HG02870 (cell line): ENCODE results near the gene SPOCK1.

Experiments
- ATAC-seq: cut with Tn5 transposase; IDR thresholded peaks from one replicate; pipeline ENCODE4 v1.9.1; 2021; ENCODE audit warnings: mild to moderate bottlenecking, moderate library complexity; ENCODE audit not compliant: unreplicated experiment

Gene SPOCK1

DNA sequence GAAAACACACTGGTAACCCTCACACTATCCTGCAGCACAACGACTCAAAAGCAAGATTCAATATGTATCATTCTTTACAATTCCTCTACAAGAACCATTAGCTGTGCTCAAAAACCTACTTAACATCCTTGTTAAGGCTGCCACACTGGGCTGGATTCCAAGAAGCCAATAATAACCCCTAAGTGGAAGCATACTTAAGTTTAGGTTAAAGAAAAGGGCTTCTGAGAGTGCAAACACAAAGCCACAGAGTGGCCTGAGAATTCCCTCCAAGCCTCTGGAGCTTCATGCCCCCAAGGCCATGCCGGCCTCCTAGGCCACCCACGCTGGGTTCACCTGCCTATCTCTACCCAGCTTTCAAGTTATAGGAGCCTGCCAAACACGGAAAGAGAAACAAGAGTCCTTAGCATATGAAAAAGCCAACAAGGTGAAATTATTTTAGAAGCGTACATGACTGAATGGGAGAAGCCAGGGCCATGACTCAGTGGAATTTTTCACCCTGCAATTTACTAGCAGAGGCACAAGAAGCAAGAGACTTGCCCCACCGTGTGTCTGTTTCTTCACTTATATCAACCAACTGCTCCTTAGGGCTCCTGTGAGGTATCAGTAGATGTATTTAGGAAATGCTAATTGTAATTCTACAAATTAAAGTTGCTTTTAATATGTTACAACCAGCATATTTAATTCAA is 293.0 kb downstream of the SPOCK1 start:
- no peak for ATAC-seq

DNA sequence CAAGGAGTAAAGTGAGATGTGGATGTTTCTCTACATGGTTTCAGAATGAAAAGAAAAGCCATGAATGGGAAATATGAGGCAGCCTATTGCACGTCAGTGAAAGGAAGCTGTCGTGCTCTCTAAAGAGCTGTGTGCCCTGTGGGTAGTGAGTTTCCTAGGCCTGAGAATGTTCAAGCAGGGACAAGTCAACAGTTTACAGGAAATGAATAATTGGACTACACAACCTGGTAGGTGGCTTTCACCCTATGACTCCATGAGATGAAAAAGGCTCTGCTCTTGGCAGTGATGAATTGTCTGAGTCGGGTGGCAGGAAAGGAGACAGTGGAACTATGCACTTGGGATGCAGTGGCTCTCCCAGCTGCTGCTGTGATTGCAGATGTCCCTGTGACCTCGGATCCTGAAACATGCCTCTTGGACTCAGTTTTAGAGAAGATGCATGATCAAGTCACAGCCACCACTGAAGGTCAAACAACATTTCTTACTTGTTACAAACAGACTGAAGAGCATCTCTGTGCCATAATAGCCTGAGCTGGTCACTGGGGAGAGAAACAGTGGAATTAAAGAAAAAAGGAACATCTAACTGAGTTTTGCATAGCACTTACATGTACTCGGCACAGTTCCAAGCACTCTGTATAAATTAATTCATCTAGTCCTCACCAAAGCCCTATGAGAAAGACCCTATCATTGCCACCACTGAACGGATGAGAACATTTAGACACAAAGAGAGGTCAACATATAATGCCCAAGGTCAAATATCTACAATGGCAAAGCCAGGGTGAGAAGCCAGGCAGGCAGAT is 293.7 kb downstream of the SPOCK1 start:
- no peak for ATAC-seq

DNA sequence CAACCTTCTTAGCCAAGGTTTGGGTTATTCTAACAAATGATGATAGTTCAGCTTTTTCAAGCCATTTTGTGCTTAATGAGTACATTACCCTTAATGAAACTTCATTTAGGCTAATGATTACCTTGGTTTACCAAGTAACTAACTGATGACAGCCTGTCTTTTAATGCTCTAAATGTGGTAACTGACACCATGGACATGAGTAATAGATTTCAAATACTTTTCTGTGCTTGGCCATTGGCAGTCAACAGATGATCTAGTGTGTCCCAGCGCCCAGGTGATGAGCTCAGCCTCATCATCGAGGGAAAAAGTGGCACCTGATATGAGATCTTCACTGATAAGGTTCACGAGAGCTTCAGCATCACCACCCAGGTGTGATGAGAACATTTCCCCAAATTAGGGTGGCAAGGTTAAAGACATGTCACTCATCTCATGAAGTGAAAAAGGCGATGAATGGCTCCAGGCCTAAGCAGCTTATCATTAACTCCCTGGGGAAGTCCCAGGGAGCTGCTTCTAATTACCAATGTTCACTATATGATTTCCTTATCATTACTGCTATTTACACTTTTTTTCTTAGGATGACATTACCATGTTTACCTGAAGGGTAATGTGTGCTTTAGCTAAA is 296.0 kb downstream of the SPOCK1 start:
- no peak for ATAC-seq

DNA sequence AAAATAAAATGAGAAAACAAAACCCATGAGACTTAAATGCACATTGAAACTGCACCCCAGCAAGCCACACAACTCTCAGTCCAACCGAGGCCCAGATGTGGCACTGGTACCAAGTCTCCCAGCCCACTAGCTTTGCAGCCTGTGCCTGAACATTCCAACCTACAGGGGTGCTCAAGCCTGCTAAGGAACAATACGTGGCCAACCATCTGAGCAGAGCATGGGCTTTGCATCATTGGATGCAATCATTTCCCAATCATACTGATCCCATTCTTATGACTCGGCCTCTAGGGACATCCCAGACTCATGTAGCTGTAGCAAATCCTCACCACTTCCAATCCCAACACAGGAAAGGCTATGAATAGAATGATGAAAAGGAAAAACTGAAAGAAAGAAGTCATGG is 297.2 kb downstream of the SPOCK1 start:
- ATAC-seq = no peak

DNA sequence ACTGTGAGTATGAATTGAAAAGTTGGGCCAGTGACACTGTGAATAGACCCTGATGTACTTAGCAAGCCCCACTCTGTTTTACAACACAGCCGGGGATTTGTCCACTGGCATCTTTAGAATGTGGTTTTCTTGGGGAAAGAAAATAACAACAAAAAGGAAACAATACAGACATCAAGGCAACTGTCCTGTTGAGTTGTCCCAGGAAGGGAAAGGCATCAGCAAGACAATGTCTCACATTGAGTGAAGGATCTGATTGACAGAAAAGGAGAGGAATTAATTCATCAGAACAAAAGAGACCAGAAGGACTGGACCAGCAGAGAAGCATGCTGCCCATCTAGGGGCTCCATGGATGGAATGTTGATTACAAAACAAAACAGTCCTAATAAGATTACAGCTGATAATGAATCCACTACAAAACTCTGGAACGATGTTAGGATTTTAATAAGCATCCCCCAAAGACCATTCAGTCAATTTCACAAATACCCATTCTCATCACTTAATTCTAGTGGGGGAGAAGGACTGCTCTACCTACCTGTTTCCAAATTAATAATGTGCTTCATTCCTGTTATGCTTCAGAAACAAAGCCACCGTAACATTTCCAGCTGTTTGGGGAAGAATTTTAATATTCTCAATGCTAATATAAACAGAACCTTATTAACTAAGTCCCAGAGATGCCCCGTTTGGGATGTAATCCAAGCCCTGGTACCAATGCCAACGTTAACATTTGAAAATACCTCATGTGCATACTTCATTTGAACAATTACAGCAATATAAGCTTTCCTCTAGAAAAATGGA is 298.0 kb downstream of the SPOCK1 start:
- no peak for ATAC-seq

DNA sequence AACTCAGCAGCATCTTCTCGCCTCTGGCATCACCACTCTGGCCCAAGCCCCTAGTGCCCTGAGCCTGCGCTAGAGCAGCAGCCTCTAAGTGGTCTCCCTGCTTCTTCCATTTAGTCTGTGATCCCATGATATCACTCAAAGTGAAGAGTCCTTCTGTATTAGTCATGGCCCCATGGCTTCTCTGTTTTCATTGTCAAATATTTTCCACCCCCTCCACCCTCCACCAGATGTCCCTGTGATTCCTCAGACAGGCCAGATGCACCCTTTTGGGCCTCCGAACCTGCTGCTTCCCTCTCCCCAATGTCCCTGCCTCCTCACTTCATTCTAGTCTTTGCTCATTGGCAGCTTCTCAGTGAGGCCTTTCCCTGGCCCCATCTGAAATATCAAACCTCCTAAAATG is 299.2 kb downstream of the SPOCK1 start:
- no peak for ATAC-seq

DNA sequence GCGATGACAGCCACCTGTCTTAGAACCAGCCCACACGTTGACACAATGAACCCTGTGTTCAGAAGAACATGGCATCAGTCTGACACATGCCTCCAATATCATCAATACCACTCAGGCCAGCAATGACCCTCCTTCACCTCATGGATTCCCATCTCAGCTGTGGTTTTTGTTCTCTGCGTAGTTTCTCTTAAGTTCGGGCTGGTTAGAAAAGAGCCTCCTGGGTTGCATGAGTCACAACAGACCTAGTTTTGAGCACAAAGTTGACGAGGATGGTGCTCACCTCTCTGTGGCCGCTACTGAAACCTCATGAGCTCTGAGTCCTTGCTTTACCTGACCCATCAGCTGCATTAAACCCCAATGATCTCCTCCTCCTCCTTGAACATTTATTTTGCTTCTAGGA is 299.9 kb downstream of the SPOCK1 start:
- no peak for ATAC-seq

DNA sequence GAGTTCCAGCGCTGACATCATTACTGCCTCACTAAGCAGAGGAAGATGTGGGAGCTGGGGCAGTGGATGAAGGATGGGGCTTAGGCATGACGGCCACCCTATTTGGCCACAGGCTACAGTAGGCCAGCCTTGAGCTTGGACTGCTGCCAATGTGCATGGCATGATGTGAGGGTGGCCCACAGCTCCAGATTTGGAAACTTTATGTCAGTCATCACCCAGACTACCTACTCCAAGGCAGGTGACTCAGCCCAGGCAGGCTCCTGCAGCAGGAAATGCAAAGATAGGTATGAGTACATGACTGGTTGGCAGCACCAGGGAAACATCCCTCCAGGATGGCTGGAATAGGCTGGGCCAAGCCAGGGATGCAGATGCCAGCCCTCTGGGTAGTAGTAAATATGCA is 303.6 kb downstream of the SPOCK1 start:
- no peak for ATAC-seq

DNA sequence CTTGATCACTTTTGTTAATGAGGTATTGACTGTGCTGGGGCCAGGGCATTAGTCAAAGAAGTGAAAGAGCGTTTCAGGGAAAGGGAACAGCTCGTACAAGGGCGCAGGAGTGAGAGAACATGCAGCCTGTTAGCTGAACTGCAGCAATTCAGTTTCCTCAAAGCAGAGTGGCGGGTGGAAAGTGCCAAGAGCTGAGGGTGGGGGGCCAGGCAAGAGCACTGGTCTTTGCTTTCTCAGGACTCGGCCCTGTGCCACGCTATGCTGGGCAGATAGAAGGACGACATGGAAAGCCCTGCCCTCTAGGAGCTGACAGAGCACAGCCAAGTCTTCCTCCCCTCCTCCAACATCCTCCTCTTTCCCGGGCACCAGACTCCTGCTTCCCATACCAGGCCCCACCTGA is 304.8 kb downstream of the SPOCK1 start:
- ATAC-seq = no peak

DNA sequence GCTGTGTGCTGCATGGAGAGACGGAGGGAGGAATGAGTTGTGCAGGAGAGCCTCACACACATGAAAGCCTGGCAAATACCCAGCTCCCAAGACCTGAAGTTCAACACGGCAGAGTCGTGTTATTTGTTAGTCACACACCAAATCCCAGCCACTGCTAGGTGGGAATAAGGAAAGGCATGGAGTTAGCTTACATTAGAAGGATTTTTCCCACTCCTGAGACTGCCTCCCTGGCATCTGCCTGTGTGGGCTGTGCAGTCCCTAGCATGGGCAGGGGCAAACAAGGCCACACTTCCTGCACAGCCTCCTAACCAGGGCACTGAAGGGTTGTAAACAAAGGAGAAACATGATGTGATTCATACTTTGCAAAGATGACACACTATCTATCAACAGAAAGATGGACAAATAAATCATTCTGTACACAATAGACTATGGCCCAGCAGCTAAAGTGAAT is 306.8 kb downstream of the SPOCK1 start:
- no peak for ATAC-seq

DNA sequence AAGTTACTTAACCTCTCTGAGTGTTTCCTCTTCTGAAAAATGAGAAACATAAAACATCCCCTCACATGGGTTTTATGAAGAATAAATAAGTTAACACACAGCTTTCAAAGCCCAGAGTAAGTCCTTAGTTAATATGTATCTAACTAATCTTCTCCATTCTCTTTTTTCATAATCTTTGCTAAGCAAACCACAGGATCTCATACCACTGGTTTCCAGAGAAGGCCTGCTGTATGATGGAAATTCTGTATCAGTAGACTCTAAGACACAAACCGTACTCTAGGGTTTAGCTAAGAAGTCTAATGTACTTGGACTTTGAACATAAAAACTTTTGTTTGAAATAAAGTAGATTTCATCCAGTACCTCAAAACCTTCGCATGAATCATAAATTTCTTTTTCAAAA is 307.9 kb downstream of the SPOCK1 start:
- ATAC-seq = no peak

DNA sequence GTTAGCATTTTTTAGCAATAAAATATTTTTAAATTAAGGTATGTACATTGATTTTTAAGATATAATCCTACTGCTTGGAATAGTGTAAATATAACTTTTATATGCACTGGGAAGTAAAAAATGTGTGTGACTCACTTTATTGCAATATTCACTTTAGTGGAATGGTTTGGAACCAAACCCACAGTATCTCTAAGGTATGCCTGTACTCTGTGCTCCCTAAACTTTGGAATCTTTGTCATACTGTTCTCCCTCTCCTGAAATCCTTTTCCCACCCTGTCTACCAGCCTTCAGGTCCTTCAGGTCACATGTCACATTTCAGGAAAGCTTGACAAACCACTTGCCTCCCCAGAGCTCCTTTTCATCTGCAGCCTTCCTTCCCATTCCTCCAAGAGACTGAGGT is 308.7 kb downstream of the SPOCK1 start:
- no peak for ATAC-seq

DNA sequence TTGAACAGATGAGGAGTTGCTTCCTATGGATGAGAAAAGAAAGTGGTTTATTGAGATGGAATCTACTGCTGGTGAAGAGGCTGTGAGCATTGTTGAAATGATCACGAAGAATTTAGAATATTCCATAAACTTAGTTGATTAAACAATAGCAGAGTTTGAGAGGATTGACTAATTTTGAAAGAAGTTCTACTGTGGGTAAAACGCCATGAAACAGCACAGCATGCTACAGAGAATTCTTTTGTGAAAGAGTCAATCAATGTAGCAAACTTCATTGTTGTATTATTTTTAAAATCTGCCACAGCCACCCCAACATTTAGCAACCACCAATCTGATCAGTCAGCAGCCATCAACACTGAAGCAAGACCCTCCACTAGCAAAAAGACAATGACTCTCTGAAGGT is 309.1 kb downstream of the SPOCK1 start:
- ATAC-seq = no peak

DNA sequence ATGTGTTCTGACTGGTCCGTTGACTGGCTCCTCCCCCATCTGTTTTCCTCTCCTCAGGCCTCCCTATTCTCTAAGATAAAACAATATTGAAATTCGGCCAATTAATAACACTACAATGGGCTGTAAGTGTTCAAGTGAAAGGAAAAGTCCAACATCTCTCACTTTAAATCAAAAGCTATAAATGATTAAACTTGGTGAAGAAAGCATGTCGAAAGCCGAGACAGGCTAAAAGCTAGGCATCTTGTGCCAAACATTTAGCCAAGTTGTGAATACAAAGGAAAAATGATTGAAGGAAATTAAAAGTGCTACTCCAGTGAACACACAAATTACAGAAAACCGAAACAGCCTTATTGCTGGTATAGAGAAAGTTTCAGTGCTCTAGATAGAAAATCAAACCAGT is 310.6 kb downstream of the SPOCK1 start:
- ATAC-seq = no peak

DNA sequence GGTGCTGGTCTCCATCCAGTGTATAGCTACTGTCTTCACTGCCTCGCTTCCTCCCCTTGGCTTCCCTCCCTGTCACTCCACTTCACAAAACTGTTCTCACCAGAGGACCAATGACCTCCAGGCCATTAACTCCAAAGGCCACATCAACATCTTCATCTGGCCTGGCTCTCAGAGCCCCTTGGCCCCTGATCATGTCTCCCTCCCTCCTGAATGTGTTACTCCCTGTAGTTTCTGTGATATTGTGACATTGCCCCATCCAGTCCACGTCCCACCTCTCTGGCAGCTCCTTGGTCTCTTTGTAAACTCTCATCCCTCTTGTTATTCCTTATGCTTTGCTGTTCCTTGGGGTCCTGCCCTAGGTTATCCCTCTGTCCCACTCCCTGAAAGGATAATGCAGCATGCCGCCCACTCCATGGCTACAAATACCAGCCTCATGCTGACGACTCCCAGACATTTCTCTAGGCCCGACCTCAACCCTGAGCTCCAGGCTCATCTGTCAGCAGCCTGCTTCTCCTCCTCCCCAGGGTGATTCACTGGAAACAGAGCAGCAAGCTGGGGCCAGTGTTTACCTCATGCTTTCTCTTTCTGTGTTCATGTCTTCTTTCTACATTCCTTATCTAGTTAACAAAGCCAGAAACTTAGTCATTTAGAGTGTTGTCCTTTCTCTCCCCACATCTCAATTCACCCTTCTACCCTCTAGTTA is 312.2 kb downstream of the SPOCK1 start:
- ATAC-seq = no peak

DNA sequence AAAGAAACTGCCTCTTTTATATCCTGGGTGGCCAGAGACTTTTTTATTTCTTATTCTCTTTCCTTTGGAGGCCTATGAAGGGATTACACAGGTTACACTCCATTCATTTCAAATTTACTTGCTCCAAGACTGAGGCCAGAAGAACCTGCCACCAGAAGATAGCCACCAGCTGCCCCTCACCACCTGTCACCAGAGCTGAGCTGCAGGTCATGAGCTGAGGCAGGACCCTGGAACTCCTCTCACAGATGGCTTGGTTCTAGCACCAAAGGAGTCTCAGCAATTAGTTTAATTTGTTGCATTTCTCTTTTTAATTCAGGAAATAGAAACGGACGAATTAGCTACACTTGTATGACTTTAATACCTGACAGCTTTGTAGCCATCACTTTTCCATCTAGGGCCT is 313.9 kb downstream of the SPOCK1 start:
- ATAC-seq = no peak

DNA sequence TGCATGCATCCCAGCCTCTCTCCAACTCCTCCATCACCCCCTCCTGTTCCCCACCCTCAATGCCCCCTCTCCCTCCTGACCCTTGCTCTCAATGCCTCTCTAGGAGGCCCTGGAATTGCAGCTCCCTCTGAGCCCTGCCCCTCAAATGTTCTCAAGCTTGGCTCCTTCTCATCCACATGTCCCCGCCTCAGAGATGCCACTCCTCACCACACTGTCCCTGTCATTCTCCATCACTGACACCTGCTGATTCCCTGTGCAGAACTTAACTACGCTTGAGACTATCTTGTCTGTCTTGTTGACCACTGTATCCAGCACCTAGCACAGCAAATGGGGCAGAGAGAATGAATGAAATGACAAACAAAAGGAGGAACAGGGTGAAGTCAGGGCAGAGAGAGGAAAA is 314.4 kb downstream of the SPOCK1 start:
- ATAC-seq = no peak

DNA sequence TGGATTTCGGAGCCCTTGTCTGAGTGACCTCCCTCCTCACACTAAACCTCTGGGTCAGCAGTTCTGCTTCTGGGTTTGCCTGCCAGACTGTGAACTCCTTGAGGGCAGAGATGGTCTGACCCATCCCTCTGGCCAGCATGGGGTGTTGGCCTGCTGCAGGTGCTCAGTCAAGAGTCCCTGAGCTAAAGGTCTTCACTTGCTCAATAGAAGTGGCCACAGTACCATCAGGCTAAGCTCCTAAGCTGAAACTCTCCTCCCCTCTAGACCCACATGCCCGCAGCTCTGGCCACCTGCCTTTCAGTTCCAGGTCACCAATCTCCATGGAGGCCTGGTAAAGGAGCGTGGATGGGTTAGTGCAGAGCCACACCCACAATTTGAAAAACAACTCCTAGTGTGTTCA is 316.6 kb downstream of the SPOCK1 start:
- no peak for ATAC-seq

DNA sequence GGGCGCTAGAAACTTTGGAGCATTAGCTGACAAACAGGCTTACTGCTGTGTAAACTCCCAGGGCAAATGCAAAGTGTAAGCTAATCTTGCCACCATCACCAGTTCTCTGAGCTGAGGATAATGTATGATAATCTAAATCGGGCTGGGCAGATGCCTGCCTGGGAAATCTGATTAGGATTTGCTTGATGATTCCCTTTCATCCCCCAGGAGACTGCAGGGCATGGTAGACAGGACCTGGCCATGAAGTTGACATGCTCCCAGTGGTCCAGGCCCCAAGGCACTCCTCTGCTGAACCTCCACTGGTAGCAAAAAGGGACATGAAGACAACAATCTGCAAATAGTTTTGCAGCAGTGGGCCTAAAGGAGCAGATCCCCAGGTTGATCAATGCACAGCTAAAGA is 317.5 kb downstream of the SPOCK1 start:
- ATAC-seq = no peak

DNA sequence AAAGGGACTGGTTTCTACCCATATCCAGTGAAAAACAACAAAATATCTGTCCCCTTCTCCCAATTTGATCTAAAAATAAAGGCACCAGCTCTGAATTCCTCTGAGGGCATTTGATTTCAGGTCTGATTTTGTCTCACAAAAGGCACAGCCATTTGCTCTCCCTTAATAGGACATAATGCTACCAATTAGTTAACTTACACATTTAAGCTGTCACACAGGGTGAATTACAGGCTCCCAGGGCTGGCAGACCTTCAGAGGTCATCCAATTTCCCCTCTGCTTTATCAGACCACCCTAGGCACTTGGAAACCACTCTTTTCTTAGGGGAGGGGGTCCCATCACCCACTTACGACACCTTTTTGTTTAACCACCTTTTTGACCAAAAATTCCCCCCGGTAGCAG is 319.9 kb downstream of the SPOCK1 start:
- no peak for ATAC-seq

DNA sequence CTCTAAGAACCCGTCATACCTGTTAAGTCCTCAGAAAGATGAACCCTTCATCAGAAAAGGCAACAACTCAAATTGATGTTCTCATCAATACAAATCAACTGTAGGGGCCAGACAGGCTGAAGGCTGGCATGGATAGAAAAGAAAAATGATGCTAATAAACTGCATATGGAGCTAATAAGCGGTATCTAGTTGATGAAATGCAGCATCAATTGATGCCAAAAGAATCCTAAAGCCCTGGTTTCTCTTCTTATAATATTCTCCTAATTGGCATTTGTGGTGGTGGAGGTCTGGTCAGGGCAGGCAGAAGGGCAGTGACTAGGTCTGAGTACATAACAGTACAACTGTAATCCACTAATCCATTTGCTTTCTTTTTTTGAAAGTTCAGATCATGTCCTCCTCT is 322.5 kb downstream of the SPOCK1 start:
- no peak for ATAC-seq
